Colonic mucosa (tissue), 4 donors: Measurements from ENCODE around the gene WWOX. TPM values are rescaled to one million over a fixed set of nuclear protein-coding genes. Genes with fewer than 3 reads are reported as not detected.

Experiments
- DNase-seq: peaks from one replicate; pipeline ENCODE4 v3.0.0-alpha.2; 2020
- H3K27ac ChIP-seq: fragments of 200-600 bp; one replicate; pipeline ENCODE4 v1.8.0; 2021
- H3K27me3 ChIP-seq: fragments of 200-600 bp; one replicate; pipeline ENCODE4 v1.8.0; 2021
- H3K36me3 ChIP-seq: fragments of 200-600 bp; one replicate; pipeline ENCODE4 v1.8.0; 2021
- H3K4me1 ChIP-seq: fragments of 200-600 bp; one replicate; pipeline ENCODE4 v1.8.0; 2021; ENCODE audit warnings: mild to moderate bottlenecking
- H3K4me3 ChIP-seq: fragments of 200-600 bp; one replicate; pipeline ENCODE4 v1.8.0; 2021
- H3K9ac ChIP-seq, 2 donors: one replicate each; pipeline ENCODE4 v1.7.0; 2013; ENCODE audit warnings: control low read depth in 2 of 2, low read depth in 2 of 2, low read length in 2 of 2
- H3K9me3 ChIP-seq: fragments of 200-600 bp; one replicate; pipeline ENCODE4 v1.8.0; 2021
- CTCF ChIP-seq: fragments of 200-600 bp; IDR thresholded peaks from one replicate; pipeline ENCODE4 v1.8.0; 2022; ENCODE audit warnings: antibody characterized with exemption, mild to moderate bottlenecking
- intact Hi-C: fragments of 100-400 bp; cut with DNase I; formaldehyde crosslinking; loops from one replicate; pipeline ENCODE4 v1.14.1; 2022
- total RNA-seq, 2 donors: library from RNA; stranded (reverse); fragmentation: NEBNext Ultra II Directional in 1 of 2; extraction: Animal tissue kit (Norgen Biotek cat#: 25700) in 1 of 2; gene quantifications; one replicate each; pipeline ENCODE4 v1.2.1, GENCODE V29; 2021
- donor health status: healthy.
- donor health status: DM: no; HTN: no; CAD: no.
- donor health status: DM: no; HTN: no; CAD: no.

Gene WWOX
- total RNA-seq, 2 donors from 2014 or later: 7.2 to 11.0 TPM

DNA sequence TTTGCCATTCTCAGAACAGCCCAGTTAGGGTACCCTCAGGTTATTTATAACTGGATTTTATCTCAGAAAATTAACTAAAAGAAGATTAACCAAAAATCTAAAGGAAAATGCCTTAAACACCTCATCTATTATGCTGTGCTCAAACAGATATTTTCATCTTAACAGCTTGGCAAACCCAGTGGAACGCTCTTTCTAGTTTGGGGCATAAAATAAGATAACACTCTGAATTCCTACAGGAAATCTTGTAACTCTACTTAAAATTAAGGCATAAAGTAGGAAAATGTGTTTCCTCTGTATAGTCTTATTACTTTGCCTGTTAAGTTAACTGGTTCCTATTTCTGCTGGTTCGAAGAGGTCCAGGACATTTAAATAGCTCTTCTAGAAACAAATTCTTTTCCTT lies 777.2 kb downstream of the WWOX start:
- DNase-seq: no peak
- Histone ChIP-seq H3K27me3 (no peaks in the 10 kb centered on the region), H3K4me1 (no peaks in the 10 kb centered on the region), H3K4me3 (no peak overlapping the region), H3K36me3 (no peaks in the 10 kb centered on the region), H3K9ac (no peak overlapping the region), H3K27ac (no peak overlapping the region), H3K9me3 (no peaks in the 10 kb centered on the region)
- TF ChIP-seq CTCF: no peak
- intact Hi-C loops: no loop called here

GRCh38 chr16:78877114-78877655 lies 777.7 kb downstream of the WWOX start:
- H3K27ac ChIP-seq: no peak overlapping the region
- no peak for TF ChIP-seq CTCF
- no peak for DNase-seq
- H3K4me1 ChIP-seq: no peaks in the 10 kb centered on the region
- no peaks in the 10 kb centered on the region for H3K36me3 ChIP-seq
- H3K4me3 ChIP-seq: no peak overlapping the region
- H3K9ac ChIP-seq: no peak overlapping the region
- H3K27me3 ChIP-seq: no peaks in the 10 kb centered on the region
- intact Hi-C loops: no loop called here
- no peaks in the 10 kb centered on the region for H3K9me3 ChIP-seq

GRCh38 chr16:78878570-78878969 lies 779.1 kb downstream of the WWOX start:
- Histone ChIP-seq H3K9ac (no peak overlapping the region), H3K9me3 (no peaks in the 10 kb centered on the region), H3K27me3 (no peaks in the 10 kb centered on the region), H3K4me1 (no peaks in the 10 kb centered on the region), H3K36me3 (no peaks in the 10 kb centered on the region), H3K27ac (no peak overlapping the region), H3K4me3 (no peak overlapping the region)
- intact Hi-C loops: no loop called here
- TF ChIP-seq CTCF: no peak
- no peak for DNase-seq

- Histone ChIP-seq H3K9me3 (no peaks in the 10 kb centered on the region), H3K27me3 (no peaks in the 10 kb centered on the region), H3K4me1 (no peaks in the 10 kb centered on the region), H3K9ac (no peak overlapping the region), H3K36me3 (no peaks in the 10 kb centered on the region), H3K4me3 (no peak overlapping the region), H3K27ac (no peak overlapping the region)
- no peak for DNase-seq
- intact Hi-C loops: no loop called here
- no peak for TF ChIP-seq CTCF
Measured at GRCh38 chr16:78879011-78879410, 779.6 kb downstream of the WWOX start.

DNA sequence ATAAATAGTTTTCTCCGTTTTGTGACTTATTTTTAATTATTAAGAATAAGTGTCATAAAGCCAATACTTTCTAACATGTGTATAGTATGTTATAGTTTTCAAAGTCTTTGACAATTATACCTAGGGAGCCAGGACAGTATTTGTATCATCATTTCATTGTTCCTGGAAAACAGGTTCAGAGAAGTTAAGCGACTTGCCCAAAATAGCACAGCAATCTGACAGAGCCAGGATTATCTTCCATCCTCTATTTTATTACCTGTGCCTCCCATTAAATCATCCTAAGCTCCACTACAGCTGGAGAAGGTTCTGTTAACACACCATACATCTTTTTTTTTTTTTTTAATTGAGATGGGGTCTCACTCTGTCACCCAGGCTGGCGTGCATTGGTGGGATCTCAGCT lies 782.7 kb downstream of the WWOX start:
- Histone ChIP-seq H3K9ac (no peak overlapping the region), H3K36me3 (no peaks in the 10 kb centered on the region), H3K4me1 (no peaks in the 10 kb centered on the region), H3K27ac (no peak overlapping the region), H3K4me3 (no peak overlapping the region), H3K9me3 (no peaks in the 10 kb centered on the region), H3K27me3 (no peaks in the 10 kb centered on the region)
- no peak for DNase-seq
- TF ChIP-seq CTCF: no peak
- intact Hi-C loops: no loop called here
